SHP77 treated with DMSO at 0.1 percent for 48 hours (cell line): ENCODE data around the gene EVA1C.
"Not testable (repeated sequence)": the region's sequence is repeated elsewhere in the genome, so short reads cannot be mapped to it uniquely, and the experiment has no call there.

Experiments used
- DNase-seq: peaks from one replicate; lab custom pipeline; 2025; lab: John Stamatoyannopoulos, UW

Gene EVA1C

DNA sequence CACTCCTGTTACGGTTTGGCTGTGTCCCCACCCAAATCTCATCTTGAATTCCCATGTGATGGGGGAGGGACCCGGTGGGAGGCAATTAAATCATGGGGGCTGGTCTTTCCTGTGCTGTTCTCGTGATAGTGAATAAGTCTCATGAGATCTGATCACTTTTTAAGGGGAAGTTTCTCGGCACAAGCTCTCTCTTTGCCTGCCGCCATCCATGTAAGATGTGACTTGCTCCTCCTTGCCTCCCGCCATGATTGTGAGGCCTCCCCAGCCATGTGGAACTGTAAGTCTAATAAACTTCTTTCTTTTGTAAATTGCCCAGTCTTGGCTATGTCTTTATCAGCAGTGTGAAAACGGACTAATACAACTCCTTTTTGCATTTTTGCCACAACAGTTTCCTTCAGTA, 118.3 kb downstream of the EVA1C start:
- not testable (repeated sequence) for DNase-seq

DNA sequence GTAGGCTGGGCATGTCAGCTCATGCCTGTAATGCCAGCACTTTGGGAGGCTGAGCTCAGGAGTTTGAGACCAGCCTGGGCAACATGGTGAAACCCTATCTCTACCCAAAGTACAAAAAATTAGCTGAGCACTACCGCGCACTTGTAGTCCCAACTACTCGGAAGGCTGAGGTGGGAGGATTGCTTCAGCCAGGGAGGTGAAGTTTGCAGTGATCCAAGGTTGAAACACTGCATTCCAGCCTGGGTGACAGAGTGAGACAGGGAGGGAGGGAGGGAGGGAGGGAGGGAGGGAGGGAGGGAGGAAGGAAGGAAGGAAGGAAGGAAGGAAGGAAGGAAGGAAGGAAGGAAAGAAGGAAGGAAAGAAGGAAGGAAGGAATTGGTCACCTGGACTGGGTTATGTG, 119.1 kb downstream of the EVA1C start:
- DNase-seq, result not testable (repeated sequence)

DNA sequence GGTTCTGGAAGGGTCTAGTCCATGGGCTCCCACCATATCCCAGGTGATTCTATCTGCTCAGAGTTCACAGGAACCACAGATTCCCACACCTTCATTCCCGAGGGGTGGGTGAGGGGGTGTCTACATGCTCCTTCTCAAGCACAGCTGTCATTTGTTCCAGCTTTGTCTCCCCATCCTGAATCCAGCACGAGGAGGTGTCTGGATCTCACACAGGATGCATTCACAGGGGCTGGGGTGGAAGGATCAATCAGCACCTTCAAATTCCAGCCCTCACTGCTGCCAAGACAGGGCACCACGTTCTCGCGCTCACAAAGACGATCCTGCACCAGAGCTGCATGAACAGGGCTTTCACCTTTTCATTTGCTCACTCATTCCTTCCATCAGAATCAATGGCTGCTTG, 120.1 kb downstream of the EVA1C start:
- no peak for DNase-seq

DNA sequence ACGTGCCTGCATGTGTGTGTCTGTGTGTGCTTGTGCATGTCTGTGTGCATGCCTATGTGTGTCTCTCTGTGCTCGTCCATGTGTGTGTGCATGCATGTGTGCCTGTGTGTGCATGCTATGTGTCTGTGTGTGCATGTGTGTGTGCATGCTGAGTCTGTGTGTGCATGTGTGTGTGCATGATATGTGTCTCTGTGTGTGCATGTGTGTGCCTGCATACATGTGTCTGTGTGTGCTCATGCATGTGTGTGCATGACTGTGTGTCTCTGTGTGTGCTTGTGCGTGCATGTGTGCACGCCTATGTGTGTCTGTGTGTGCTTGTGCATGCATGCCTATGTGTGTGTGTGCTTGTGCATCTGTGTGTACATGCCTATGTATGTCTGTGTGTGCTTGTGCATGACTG, 120.5 kb downstream of the EVA1C start:
- no peak for DNase-seq

DNA sequence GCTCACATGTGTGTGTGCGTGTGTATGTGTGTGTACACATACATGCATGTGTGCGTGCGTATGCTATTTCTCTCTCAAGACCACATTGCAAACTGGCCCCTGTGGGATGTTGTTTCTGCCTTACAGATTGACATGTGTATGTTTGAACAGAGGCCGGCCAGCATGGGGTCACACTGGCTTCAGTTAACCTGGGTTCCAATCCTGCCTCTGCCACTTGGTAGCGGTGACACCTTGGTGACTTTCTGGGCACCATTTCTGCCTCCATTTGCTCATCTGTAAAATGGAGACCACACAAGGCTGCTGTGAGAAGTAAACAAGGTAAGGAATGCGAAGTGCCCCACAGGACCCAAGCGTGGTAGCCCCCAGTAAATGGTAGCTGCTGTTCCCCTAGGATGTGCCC, 121.1 kb downstream of the EVA1C start:
- DNase-seq, result no peak

DNA sequence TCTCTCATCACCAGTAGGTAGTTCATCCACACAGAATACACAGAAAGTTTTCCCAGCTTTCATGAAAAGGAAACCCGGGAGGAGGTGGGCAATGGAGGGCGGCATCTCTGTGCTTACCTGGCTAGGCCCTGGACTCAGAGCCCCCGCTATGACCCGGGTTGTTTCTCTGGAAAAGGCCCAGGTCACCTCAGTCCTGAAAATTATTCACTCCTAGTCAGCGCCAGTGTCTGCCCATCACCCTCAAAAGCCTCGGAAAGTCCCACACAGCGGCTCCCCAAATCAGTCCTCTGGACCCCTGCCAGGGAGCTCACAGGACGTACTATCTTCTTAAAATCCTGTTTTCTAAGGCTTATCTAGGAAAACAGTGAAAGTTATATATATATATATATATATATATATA, 121.6 kb downstream of the EVA1C start:
- no peak for DNase-seq

DNA sequence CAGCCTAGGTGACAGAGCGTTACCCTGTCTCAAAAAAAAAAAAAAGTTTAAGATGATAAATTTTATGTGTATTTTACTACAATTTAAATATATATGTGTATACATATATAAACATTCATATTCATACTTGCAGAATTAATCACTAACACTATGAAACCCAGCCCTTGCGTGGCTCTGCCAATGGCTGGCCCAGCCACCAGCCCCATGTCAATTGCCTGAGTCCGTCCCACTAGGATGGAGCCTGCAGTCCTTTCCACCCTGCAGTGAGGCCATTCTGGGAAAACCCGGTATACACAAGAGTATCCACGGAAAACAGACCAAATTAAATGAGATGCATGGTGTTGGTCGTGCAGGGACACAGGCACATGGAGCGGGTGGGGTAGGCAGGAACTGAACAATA, 123.1 kb downstream of the EVA1C start:
- no peak for DNase-seq

DNA sequence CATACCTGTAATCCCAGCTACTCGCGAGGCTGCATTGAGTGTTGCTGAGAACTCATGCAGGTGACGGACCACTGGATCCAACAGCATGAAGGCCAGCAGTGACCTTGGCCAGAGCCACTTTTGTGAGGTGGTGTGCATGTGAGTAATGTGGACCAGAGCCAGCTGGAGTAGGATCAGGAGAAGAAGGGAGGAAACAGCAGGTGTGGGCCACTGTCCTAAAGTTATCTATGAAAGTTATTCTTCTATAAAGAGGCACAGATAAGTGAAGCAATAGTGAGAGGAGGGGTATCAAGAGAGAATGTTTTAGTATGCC, 125.0 kb downstream of the EVA1C start:
- DNase-seq, result no peak

DNA sequence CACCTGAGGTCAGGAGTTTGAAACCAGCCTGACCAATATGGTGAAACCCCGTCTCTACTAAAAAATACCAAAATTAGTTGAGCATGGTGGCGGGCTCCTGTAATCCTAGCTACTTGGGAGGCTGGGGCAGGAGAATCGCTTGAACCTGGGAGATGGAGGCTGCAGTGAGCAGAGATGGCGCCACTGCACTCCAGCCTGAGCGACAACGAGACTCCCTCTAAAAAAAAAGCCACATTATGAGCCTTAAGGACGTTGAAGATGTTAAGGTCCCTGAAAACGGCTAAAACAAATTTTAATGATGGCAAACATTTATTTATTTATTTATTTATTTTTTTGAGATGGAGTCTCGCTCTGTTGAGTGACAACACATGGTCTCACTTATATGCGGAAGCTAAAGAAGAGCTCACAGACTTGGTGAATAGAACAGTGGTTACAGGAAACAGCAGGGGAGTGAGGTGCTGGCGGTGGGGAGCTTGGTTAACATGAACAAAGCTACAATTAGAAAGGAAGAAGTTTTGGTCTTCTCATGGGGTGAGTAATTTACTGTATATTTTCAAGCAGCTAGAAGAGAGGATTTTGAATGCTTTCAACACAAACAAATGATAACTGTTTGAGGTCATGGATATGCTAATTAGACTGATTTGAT, 125.8 kb downstream of the EVA1C start:
- no peak for DNase-seq

DNA sequence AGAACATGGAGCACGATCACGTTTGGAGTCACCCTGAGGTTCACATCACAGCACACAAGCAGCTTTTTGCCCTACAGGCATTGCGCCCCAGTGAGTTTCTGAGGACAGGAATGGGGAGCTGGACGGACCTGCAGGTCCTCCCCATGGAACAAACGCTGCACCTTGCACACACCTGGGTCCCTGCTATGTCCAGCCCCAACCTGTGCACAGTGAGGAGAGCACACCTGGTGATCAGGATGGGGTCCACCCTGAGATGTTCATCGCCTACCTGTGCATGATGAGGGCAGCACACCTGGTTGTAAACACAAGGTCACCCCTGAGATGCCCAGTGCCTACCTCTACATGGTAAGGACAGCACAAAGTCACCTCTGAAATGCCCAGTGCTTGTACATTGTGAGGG, 126.9 kb downstream of the EVA1C start:
- no peak for DNase-seq

DNA sequence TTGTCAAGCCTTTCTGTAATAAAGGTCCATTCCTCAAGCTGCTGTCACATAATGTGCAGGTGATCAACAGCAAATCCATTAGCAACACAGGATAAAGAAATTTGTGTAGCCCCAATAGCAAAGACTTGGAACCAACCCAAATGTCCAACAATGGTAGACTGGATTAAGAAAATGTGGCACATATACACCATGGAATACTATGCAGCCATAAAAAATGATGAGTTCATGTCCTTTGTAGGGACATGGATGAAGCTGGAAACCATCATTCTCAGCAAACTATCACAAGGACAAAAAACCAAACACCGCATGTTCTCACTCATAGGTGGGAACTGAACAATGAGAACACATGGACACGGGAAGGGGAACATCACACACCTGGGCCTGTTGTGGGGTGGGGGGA, 130.6 kb downstream of the EVA1C start:
- not testable (repeated sequence) for DNase-seq

DNA sequence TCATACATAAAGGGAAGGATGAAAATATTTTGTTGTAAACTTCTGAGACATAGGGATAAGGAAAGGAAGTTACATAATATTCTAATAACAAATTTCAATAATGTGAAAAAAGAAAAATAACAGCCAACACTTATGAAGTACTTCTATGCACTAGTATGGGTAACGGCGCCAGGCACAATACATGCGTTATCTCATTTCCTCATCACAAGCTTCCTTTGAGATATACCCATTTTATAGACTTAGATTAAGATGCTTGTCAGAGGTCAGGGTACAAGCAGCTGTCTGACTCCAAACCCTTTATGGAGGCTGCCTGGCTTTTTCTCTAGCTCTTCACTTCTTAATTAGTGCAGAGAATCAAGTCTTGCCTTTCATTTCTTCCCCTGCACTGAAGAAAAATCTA, 131.5 kb downstream of the EVA1C start:
- no peak for DNase-seq

DNA sequence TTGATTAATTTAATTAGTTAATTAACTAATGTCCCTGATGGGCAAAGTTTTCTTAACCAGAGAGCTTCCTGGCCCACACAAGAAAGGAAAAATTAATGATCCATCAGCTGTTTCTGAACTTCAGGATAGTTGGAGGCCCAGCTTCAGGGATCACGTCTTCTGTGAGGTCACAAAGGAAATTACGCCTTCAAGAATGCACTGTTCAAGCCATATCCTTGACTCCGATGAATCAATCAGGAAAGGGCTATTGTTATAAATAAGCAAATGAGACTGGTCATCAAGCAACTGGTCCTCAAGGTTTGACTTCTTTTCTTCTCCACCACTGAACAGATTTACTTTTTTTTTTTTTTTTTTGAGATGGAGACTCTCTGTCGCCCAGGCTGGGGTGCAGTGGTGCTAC, 132.2 kb downstream of the EVA1C start:
- DNase-seq, result no peak

DNA sequence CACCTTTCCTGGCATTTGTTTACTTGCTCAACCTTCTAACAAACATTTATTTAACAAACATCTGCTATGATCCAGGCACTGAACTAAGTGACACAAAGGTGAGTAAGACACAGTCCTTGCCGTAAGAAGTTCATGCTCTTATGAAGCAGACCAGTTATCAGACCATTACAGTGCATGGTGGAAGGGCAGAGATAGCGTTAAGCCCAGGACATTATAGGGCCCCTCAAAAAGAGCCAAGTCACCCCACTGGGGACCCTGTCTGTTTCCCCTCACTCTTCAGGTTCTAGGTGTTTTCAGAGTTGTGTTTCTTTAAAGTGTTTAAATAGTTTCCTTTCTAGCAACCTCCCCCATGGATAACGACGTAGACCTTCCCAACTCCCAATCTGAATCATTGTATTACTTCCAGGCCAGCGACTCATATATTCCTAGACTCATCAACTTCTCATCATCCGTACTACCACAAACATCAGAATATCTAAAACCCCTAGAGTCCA, 133.5 kb downstream of the EVA1C start:
- DNase-seq, result no peak

DNA sequence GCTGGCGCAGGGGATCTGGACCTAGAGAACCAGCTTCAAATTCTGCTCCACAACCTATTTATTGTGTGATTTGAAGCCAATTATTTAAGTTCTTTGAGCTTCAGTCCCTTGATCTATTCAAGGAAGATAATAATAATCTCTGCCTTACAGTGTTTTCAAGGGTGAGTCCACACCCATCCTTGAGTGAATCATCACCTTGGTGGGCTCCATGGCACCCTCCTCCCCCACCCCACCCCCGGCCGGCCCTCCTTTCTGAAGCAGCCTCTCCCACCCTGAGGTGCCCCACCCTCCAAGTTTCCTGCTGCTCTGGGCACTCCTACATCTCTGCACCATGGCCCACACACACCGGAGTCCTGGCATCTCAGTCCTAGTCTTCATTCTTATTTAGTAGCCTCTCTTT, 134.5 kb downstream of the EVA1C start:
- DNase-seq, result no peak

DNA sequence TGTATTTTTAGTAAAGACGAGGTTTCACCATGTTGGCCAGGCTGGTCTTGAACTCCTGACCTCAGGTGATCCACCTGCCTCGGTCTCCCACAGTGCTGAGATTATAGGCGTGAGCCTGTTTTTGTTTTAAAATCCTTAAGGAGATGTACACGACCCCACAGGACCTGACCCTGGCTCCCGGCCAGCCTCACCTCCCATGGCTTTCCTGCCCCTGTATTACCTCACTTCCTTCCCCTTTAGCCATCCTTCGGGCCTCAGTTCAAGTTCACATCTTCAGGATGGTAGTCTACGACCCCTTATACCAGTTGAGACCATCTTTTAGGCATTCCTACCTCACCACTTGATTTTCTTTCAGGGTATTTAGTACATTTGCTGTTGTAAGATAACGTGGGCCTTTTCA, 136.5 kb downstream of the EVA1C start:
- no peak for DNase-seq

DNA sequence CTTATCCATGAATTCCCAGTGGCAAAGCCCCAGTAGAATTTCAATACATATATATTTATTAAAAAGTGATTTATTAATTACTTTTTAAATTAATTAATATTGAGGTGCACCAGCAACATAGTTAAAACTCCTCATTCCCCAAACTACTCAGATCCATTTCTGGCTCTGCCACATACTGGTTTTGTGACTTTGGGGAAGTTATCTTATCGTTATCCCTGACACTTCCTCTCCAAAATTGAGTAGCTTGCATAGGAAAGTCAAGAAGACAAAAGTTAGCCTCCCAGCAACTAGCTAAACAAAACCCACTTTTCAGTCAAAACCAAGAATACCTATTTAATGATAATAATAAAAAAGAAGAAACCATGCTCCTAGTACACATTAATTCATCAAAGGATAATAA, 136.9 kb downstream of the EVA1C start:
- no peak for DNase-seq

DNA sequence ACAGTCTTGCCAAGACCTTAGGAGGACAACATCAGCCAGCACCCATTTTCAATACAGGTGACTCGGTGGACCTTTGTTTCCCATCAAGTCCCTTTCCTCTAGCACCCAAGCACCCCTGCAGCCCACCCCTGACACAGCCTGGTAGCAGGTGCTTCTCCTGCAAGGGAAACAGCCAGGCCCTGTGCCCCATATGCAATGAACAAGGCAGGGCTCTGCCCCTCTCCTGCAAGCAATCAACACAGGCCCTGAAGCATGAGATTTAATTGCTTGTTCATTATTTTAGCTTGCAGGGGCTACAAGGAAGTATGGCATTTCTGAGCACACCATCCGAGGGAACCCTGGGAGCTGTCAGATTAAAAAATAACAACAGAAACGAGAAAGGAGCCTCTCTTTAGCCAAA, 137.4 kb downstream of the EVA1C start:
- no peak for DNase-seq

DNA sequence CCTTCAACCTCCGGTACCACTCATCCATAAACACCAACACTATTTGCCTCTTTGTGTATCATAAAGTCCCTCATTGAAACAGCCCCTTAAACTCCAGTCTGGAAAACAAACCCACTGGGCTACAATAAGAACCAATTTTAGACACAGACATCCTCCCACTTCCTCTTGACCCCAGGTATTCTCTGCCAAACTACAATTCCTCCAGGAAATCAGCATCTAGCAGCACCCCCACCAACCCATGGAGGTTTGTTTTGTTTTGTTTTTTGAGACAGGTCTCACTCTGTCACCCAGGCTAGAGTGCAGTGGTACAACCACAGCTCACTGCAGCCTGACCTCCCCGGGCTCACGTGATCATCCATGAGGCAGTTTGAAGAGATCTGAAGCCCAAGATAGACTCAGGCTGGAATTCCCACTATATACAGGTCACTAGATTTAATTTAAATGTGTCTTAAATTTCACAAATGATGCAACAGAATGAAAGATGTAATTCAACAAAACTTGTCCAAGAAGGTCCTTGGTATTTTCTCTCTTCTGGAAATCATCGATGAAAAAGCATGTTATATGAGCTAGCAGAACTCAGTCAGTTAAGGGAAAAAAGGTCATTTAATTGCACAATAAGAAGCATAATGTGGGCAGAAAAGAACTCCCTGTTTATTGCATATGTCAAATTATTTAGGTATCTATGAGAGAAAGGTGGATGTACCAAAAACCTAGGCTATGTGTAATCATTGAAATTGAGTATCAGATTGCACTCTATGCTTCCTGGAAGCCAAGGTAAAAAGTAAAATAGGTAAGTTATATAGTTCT, 142.5 kb downstream of the EVA1C start:
- no peak for DNase-seq

DNA sequence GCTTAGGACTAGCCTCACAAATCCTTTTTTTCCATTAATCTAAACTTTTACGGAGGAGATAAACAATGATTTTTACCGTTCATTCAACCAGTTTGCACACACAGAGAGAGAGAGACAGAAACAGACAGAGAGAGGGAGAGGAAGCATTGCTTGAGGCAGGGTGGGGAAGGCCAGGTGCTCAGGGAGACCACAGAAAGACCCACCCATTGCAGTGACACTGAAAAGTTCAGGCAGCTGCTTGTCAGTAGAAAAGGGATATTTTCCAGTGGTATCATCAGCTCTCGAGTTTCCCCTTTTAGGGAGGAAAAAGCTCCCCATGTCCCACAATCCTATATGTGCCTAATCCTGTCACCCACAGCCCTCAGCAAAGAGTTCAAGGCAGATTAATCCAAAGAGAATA, 145.6 kb downstream of the EVA1C start:
- DNase-seq, result no peak

DNA sequence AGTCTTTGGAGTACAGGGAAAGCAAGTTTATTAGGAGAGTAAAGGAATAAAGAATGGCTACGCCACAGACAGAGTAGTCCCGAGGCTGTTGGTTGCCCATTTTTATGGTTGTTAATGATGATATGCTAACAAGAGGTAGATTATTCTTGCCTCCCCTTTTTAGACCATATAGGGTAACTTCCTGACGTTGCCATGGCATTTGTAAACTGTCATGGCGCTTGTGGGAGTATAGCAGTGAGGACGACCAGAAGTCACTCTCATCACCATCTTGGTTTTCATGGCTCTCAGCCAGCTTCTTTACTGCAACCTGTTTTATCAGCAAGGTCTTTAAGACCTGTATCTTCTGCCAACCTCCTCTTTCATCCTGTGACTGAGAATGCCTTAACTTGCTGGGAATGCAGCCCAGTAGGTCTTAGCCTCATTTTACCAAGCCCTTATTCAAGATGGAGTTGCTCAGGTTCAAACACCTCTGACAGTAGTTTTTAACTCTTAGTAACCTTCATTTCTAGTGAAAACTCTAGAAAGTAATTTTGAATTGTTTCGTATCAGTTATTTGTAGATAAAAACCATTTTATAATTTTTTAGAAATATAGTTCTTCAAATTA, 146.6 kb downstream of the EVA1C start:
- DNase-seq, result no peak

DNA sequence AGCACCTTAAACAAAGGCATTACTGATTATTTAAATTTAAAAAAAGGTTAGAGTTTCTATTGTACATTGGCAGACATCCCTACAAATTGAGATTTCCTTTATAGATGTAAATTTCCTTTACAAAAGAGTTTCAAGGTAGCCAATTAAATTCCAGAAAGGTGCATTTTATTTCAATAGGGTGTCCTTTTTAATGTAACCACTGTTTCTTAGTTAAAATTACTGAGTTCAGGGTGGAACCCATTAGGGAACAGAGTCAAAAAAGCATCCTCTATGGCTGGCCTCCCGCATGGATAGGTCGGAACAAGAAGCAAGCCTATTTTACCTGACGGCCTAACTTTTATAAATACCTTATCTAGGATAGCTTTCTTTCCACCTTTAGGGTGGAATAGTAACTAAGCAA, 148.4 kb downstream of the EVA1C start:
- no peak for DNase-seq

DNA sequence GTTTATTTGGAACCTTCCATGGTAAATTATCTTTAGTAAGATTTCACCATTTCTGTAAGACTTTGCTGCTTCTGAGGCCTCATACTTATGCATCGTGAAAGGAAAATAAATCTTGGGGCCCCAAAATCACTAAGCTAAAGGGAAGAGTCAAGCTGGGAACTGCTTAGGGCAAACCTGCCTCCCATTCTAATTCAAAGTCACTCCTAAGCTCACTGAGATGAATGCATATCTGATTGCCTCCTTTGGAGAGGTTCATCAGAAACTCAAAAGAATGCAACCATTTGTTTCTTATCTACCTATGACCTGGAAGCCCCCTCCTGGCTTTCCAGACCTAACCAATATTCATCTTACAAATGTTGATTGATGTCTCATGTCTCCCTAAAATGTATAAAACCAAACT, 149.0 kb downstream of the EVA1C start:
- not testable (repeated sequence) for DNase-seq

DNA sequence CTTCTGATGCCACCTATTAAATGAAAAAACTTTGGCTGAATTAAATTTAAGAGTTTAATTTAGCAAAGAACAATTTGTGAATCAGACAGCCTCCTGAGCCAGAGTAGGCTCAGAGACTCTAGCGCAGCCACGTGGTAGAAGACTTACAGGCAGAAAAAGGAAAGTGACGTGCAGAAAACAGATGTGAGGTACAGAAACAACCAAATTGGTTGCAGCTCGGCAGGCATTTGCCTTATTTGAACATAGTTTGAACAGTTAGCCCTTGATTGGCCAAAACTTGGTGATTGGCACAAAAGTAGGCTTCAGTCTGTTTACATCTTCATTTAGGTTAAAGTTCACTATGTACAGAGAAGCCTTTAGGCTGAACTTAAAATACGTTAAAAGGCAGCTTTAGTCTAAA, 149.9 kb downstream of the EVA1C start:
- DNase-seq, result no peak
